HG03175 (cell line): ENCODE data around the gene CER1.

Experiments
- ATAC-seq: cut with Tn5 transposase; IDR thresholded peaks from one replicate; pipeline ENCODE4 v1.9.1; 2021; ENCODE audit warnings: mild to moderate bottlenecking, moderate library complexity; ENCODE audit not compliant: unreplicated experiment

Gene CER1

GRCh38 chr9:14670718-14671117 lies 51.8 kb downstream of the CER1 start:
- ATAC-seq, result no peak
